MCF 10A (cell line): ENCODE data around the gene ACOXL. TPM values are rescaled to one million over a fixed set of nuclear protein-coding genes. Genes with fewer than 3 reads are reported as not detected.

Experiments used
- BruUV-seq: library from RNA; stranded (reverse); fragments of 400-500 nt; replicated peaks from 2 replicates; lab custom pipeline; 2021; lab: Mats Ljungman, UMichigan
- CTCF ChIA-PET: fragments of 300-600 bp; sonication (Branson Sonifier 250); formaldehyde crosslinking; extraction: SDS; loops from one replicate; lab custom pipeline; 2021; ENCODE audit warnings: antibody characterized with exemption, inconsistent platforms; lab: Yijun Ruan, JAX
- POLR2A ChIA-PET: fragments of 300-600, 350-650 bp; sonication (Branson Sonifier 250); formaldehyde crosslinking; extraction: SDS; loops from one replicate; lab custom pipeline; 2020; ENCODE audit warnings: antibody characterized with exemption, inconsistent platforms; lab: Yijun Ruan, JAX
- DNase-seq: peaks from one replicate; pipeline ENCODE4 v3.0.0-alpha.2; 2018; ENCODE audit not compliant: unreplicated experiment
- H3K27ac Mint-ChIP-seq: one replicate; pipeline ENCODE4 v1.8.0; 2022; ENCODE audit warnings: mild to moderate bottlenecking, low read depth, mixed read lengths; ENCODE audit not compliant: unreplicated experiment
- H3K27me3 Mint-ChIP-seq: one replicate; pipeline ENCODE4 v1.8.0; 2022; ENCODE audit warnings: mixed read lengths; ENCODE audit not compliant: insufficient read depth, unreplicated experiment
- H3K36me3 Mint-ChIP-seq: one replicate; pipeline ENCODE4 v1.8.0; 2022; ENCODE audit warnings: mild to moderate bottlenecking, moderate library complexity, mixed read lengths; ENCODE audit not compliant: insufficient read depth, unreplicated experiment
- H3K4me1 Mint-ChIP-seq: one replicate; pipeline ENCODE4 v1.8.0; 2022; ENCODE audit warnings: mixed read lengths; ENCODE audit not compliant: insufficient read depth, unreplicated experiment
- H3K4me3 Mint-ChIP-seq: one replicate; pipeline ENCODE4 v1.8.0; 2022; ENCODE audit warnings: mild to moderate bottlenecking, moderate library complexity, mixed read lengths; ENCODE audit not compliant: unreplicated experiment
- H3K9me3 Mint-ChIP-seq: one replicate; pipeline ENCODE4 v1.8.0; 2022; ENCODE audit warnings: mixed read lengths; ENCODE audit not compliant: unreplicated experiment
- CTCF ChIP-seq: fragments of 200-600 bp; IDR thresholded peaks from one replicate; pipeline ENCODE4 v1.8.0; 2022; ENCODE audit warnings: antibody characterized with exemption, mild to moderate bottlenecking; ENCODE audit not compliant: unreplicated experiment
- intact Hi-C: fragments of 100-400 bp; cut with micrococcal nuclease; formaldehyde crosslinking; loops from 2 replicates; pipeline ENCODE4 v1.14.1; 2022
- total RNA-seq: library from RNA; stranded (reverse); gene quantifications from 2 replicates; pipeline ENCODE4 v1.2.3, GENCODE V29; 2022

Gene ACOXL
- total RNA-seq, 1 experiment from 2014 or later = not detected

GRCh38 chr2:111029181-111029927 lies 297.0 kb downstream of the ACOXL start:
- H3K27me3 Mint-ChIP-seq = peaks cover 22% of the 10 kb centered on the region
- BruUV-seq = no TSS peak
- no peaks in the 10 kb centered on the region for H3K36me3 Mint-ChIP-seq
- ChIA-PET POLR2A (interaction anchor here (0.7 to 1.8 kb wide), 10 partner anchors 10 to 670 kb away, joined by 3 to 5 read pairs (median 3); no protein-coding TSS in a partner anchor), CTCF (interaction anchor here (1.3 kb wide), 1 partner anchor 41 kb away, joined by 3 read pairs; no protein-coding TSS in a partner anchor)
- no peak for TF ChIP-seq CTCF
- no peak overlapping the region for H3K4me3 Mint-ChIP-seq
- H3K4me1 Mint-ChIP-seq = peaks cover 27% of the 10 kb centered on the region
- peak; percentile 26 for DNase-seq
- intact Hi-C loops = loop anchor here (10.0 kb wide), 1 partner anchor 45 kb away; no protein-coding TSS in a partner anchor
- no peak overlapping the region for H3K27ac Mint-ChIP-seq
- H3K9me3 Mint-ChIP-seq = no peaks in the 10 kb centered on the region

GRCh38 chr2:111030260-111030891 lies 298.0 kb downstream of the ACOXL start:
- Mint-ChIP-seq H3K27me3 (peaks cover 17% of the 10 kb centered on the region), H3K4me1 (peaks cover 27% of the 10 kb centered on the region), H3K9me3 (no peaks in the 10 kb centered on the region), H3K27ac (no peak overlapping the region), H3K36me3 (no peaks in the 10 kb centered on the region), H3K4me3 (no peak overlapping the region)
- ChIA-PET CTCF (interaction anchor here (0.6 to 1.3 kb wide), 5 partner anchors 25 to 352 kb away, joined by 3 to 5 read pairs (median 3); partner anchors contain the start of gene BUB1), POLR2A (interaction anchor here (0.6 to 1.8 kb wide), 10 partner anchors 9 to 367 kb away, joined by 3 to 5 read pairs (median 4); partner anchors contain the start of gene BCL2L11)
- no peak for DNase-seq
- intact Hi-C loops = no loop called here
- no peak for TF ChIP-seq CTCF
- no TSS peak for BruUV-seq

- BruUV-seq = no TSS peak
- no peak overlapping the region for H3K4me3 Mint-ChIP-seq
- ChIA-PET CTCF (interaction anchor here (0.7 kb wide), 3 partner anchors 26 to 317 kb away, joined by 3 to 5 read pairs (median 4); no protein-coding TSS in a partner anchor), POLR2A (interaction anchor here (0.6 to 1.3 kb wide), 4 partner anchors 13 to 90 kb away, joined by 3 to 4 read pairs (median 4); partner anchors contain the start of gene BCL2L11)
- H3K36me3 Mint-ChIP-seq = no peaks in the 10 kb centered on the region
- intact Hi-C loops = no loop called here
- no peaks in the 10 kb centered on the region for H3K9me3 Mint-ChIP-seq
- H3K27me3 Mint-ChIP-seq = peaks cover 11% of the 10 kb centered on the region
- peaks cover 27% of the 10 kb centered on the region for H3K4me1 Mint-ChIP-seq
- DNase-seq = no peak
- TF ChIP-seq CTCF = no peak
- no peak overlapping the region for H3K27ac Mint-ChIP-seq
Measured at GRCh38 chr2:111030945-111031344, 298.6 kb downstream of the ACOXL start.
